MM.1S (cell line): ENCODE results near the gene TERB2.
"Not testable (repeated sequence)": the region's sequence is repeated elsewhere in the genome, so short reads cannot be mapped to it uniquely, and the experiment has no call there.

ENCODE experiments used
- DNase-seq: peaks from one replicate; pipeline ENCODE4 v3.0.0-alpha.2; 2015
- H2AFZ ChIP-seq: fragments of 300-600 bp; sonication (generic); 2 replicates; pipeline ENCODE4 v1.6.0; 2016; ENCODE audit warnings: antibody characterized with exemption, low read length
- H3F3A ChIP-seq: fragments of 300-600 bp; sonication (generic); 2 replicates; pipeline ENCODE4 v1.6.1; 2016; ENCODE audit warnings: mild to moderate bottlenecking, antibody characterized with exemption, low read length, moderate library complexity, mixed read lengths; ENCODE audit not compliant: insufficient read depth
- H3K27ac ChIP-seq: fragments of 300-600 bp; sonication (generic); 2 replicates; pipeline ENCODE4 v1.5.1; 2016; ENCODE audit warnings: mild to moderate bottlenecking, low read length
- H3K27me3 ChIP-seq: fragments of 300-600 bp; sonication (generic); replicated peaks from 2 replicates; pipeline ENCODE4 v1.6.0; 2016; ENCODE audit warnings: low read length; ENCODE audit not compliant: insufficient read depth
- H3K36me3 ChIP-seq: fragments of 300-600 bp; sonication (generic); replicated peaks from 2 replicates; pipeline ENCODE4 v1.6.1; 2016; ENCODE audit warnings: mild to moderate bottlenecking, low read length, mixed read lengths; ENCODE audit not compliant: insufficient read depth
- H3K4me1 ChIP-seq: fragments of 300-600 bp; sonication (generic); 2 replicates; pipeline ENCODE4 v1.6.1; 2016; ENCODE audit warnings: low read length, mixed read lengths
- H3K4me2 ChIP-seq: fragments of 300-600 bp; sonication (generic); 2 replicates; pipeline ENCODE4 v1.6.0; 2016; ENCODE audit warnings: low read depth, low read length
- H3K4me3 ChIP-seq: fragments of 300-600 bp; sonication (generic); 2 replicates; pipeline ENCODE4 v1.5.1; 2016; ENCODE audit warnings: low read length, mixed read lengths
- H3K79me2 ChIP-seq: fragments of 300-600 bp; sonication (generic); 2 replicates; pipeline ENCODE4 v1.6.1; 2016; ENCODE audit warnings: mixed run types, low read length, mixed read lengths
- H3K9ac ChIP-seq: fragments of 300-600 bp; sonication (generic); 2 replicates; pipeline ENCODE4 v1.6.1; 2016; ENCODE audit warnings: low read length, mixed read lengths
- H3K9me2 ChIP-seq: fragments of 300-600 bp; sonication (generic); replicated peaks from 2 replicates; pipeline ENCODE4 v1.6.1; 2016; ENCODE audit warnings: mild to moderate bottlenecking, low read length, mixed read lengths; ENCODE audit not compliant: insufficient read depth
- H3K9me3 ChIP-seq: fragments of 300-600 bp; sonication (generic); replicated peaks from 2 replicates; pipeline ENCODE4 v1.6.1; 2016; ENCODE audit warnings: mild to moderate bottlenecking, low read length, mixed read lengths; ENCODE audit not compliant: insufficient read depth
- H4K20me1 ChIP-seq: fragments of 300-600 bp; sonication (generic); 2 replicates; pipeline ENCODE4 v1.6.1; 2016; ENCODE audit warnings: mild to moderate bottlenecking, low read length, moderate library complexity, mixed read lengths; ENCODE audit not compliant: insufficient read depth
- EZH2 ChIP-seq: fragments of 300-600 bp; sonication (generic); optimal IDR thresholded peaks from 2 replicates; pipeline ENCODE3; 2017; ENCODE audit warnings: low read depth, mild to moderate bottlenecking, antibody characterized with exemption, low read length, mixed read lengths
- EZH2phosphoT487 ChIP-seq: fragments of 300-600 bp; sonication (generic); IDR thresholded peaks from 2 replicates; pipeline ENCODE4 v1.6.1; 2018; ENCODE audit warnings: antibody characterized with exemption, low read length
- TF ChIP-seq, protein P1 (sequence below): fragments of 300-600 bp; sonication (generic); IDR thresholded peaks from 2 replicates; pipeline ENCODE4 v1.5.1; 2016; ENCODE audit warnings: antibody characterized with exemption, low read length, mixed read lengths

The TERB2 gene

DNA sequence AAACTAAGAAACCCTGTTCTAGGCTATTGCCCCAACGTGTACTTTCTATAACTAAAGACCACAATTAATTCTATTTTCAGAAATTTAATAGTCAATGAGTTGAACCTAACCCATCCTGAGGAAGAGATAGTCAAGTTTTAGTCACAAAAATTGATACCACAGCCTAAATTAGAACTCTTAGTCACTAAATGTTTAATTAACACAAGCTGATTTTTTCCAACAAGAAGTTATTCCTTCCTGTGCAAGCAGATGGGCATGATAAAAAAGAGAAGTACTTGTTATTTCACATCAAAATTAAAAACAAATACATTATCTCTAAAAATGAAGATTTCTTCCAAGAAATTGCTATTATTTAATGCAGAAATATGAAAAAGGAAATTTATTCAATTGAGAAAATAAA, 38.4 kb upstream of the TERB2 start:
- H4K20me1 ChIP-seq = no peaks in the 10 kb centered on the region
- no peak overlapping the region for H3K4me3 ChIP-seq
- H3K27me3 ChIP-seq = no peaks in the 10 kb centered on the region
- H3K4me1 ChIP-seq = no peaks in the 10 kb centered on the region
- H3K9me2 ChIP-seq = no peaks in the 10 kb centered on the region
- H3K79me2 ChIP-seq = no peaks in the 10 kb centered on the region
- H2AFZ ChIP-seq = no peak overlapping the region
- H3K36me3 ChIP-seq = no peaks in the 10 kb centered on the region
- H3K4me2 ChIP-seq = no peak overlapping the region
- no peak for TF ChIP-seq EZH2phosphoT487
- no peak for TF ChIP-seq EZH2
- TF ChIP-seq, protein P1, sequence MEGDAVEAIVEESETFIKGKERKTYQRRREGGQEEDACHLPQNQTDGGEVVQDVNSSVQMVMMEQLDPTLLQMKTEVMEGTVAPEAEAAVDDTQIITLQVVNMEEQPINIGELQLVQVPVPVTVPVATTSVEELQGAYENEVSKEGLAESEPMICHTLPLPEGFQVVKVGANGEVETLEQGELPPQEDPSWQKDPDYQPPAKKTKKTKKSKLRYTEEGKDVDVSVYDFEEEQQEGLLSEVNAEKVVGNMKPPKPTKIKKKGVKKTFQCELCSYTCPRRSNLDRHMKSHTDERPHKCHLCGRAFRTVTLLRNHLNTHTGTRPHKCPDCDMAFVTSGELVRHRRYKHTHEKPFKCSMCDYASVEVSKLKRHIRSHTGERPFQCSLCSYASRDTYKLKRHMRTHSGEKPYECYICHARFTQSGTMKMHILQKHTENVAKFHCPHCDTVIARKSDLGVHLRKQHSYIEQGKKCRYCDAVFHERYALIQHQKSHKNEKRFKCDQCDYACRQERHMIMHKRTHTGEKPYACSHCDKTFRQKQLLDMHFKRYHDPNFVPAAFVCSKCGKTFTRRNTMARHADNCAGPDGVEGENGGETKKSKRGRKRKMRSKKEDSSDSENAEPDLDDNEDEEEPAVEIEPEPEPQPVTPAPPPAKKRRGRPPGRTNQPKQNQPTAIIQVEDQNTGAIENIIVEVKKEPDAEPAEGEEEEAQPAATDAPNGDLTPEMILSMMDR = no peak
- DNase-seq = no peak
- H3K27ac ChIP-seq = no peak overlapping the region
- H3K9ac ChIP-seq = no peak overlapping the region
- no peaks in the 10 kb centered on the region for H3F3A ChIP-seq
- no peaks in the 10 kb centered on the region for H3K9me3 ChIP-seq

DNA sequence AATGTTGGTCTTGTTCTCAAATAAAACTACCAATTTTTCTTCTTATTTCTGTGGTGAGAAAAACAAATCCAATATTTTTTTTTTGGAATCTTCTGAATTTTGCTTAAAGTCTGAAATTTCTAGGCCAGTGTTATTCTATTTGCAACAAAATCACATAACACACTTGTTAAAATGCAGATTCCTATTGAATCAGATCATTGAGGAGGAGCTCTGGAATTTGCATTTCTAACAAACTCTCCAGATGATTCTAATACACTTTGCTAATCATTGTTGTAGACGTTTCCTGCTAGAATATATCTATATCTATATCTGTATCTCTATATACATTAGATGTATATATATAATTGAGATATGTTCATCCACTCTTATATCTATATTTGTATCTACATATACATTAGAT, 27.8 kb upstream of the TERB2 start:
- H3K27ac ChIP-seq, DNase-seq, H3K27me3 ChIP-seq, H3F3A ChIP-seq, H3K9me2 ChIP-seq, H2AFZ ChIP-seq, H3K36me3 ChIP-seq, H3K4me3 ChIP-seq, H3K4me1 ChIP-seq, H3K9me3 ChIP-seq, H3K79me2 ChIP-seq, H3K9ac ChIP-seq, H3K4me2 ChIP-seq, H4K20me1 ChIP-seq: not testable (repeated sequence)

DNA sequence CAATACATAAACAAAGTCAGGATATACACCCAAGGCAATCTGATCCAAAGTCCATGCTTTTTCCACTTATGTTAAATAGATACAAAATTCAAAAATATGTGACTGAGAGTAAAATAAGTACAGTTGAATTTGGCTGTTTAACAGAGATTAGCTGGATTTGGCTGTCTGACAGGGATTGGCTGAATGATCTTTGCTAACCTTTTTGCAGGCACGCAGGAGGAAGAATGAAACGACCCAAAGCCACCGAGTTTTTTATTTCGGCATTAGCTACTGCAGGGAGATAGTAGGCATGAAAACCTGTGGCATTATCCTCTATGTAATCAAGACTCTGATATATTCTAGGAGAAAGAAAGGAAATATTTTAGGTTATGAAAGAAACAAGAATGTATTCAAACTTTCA, 26.2 kb upstream of the TERB2 start:
- not testable (repeated sequence) for H3K36me3 ChIP-seq, H3K4me3 ChIP-seq, H3K79me2 ChIP-seq, DNase-seq, H3K4me2 ChIP-seq, H2AFZ ChIP-seq, H3K4me1 ChIP-seq, H3F3A ChIP-seq, H3K27me3 ChIP-seq, H3K9me3 ChIP-seq, H4K20me1 ChIP-seq, H3K27ac ChIP-seq, H3K9ac ChIP-seq, H3K9me2 ChIP-seq

DNA sequence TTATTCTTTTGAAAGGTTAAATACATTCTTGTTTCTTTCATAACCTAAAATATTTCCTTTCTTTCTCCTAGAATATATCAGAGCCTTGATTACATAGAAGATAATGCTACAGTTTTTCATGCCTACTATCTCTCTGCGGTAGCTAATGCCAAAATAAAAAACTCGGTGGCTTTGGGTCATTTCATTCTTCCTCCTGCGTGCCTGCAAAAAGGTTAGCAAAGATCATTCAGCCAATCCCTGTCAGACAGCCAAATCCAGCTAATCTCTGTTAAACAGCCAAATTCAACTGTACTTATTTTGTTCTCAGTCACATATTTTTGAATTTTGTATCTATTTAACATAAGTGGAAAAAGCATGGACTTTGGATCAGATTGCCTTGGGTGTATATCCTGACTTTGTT, 1.8 kb downstream of the TERB2 start:
- H3K9me2 ChIP-seq, H3K27ac ChIP-seq, H3K4me3 ChIP-seq, H2AFZ ChIP-seq, H3K79me2 ChIP-seq, H3K4me2 ChIP-seq, H3K27me3 ChIP-seq, H3K9me3 ChIP-seq, DNase-seq, H3K9ac ChIP-seq, H4K20me1 ChIP-seq, H3F3A ChIP-seq, H3K36me3 ChIP-seq, H3K4me1 ChIP-seq: not testable (repeated sequence)

DNA sequence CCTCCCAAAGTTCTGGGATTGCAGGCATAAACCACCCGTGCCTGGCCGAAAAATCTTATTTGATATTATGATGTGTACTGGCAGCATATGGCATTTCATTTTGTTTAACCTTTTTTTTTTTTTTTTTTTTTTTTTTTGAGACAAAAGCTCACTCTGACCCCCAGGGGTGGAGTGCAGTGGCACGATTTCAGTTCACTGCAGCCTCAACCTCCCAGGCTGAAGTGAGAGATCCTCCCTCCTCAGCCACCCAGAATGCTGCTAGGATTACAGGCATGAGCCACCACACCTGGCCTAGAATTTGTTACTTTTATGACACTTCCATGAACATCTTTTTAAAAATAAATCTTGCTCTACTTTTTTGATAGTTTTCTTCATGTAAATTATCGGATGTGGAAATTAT, 12.0 kb downstream of the TERB2 start:
- no peaks in the 10 kb centered on the region for H3K9me3 ChIP-seq
- no peaks in the 10 kb centered on the region for H3K9me2 ChIP-seq
- no peak for TF ChIP-seq EZH2phosphoT487
- no peak for TF ChIP-seq EZH2
- H2AFZ ChIP-seq = no peak overlapping the region
- no peaks in the 10 kb centered on the region for H3K36me3 ChIP-seq
- H4K20me1 ChIP-seq = no peaks in the 10 kb centered on the region
- H3K4me1 ChIP-seq = no peaks in the 10 kb centered on the region
- H3K27me3 ChIP-seq = no peaks in the 10 kb centered on the region
- no peak overlapping the region for H3K9ac ChIP-seq
- no peaks in the 10 kb centered on the region for H3K79me2 ChIP-seq
- H3F3A ChIP-seq = no peaks in the 10 kb centered on the region
- H3K4me3 ChIP-seq = no peak overlapping the region
- H3K4me2 ChIP-seq = no peak overlapping the region
- H3K27ac ChIP-seq = no peak overlapping the region
- DNase-seq = no peak
